Astrocyte (in vitro differentiated cells and primary cell): ENCODE measurements around the gene MAST1.

Experiments
- CTCF ChIP-seq: IDR thresholded peaks from 2 replicates; pipeline ENCODE4 v1.5.1; 2011; ENCODE audit warnings: low read depth, mild to moderate bottlenecking, inconsistent platforms, low read length, moderate library complexity; ENCODE audit not compliant: insufficient read depth
- EZH2 ChIP-seq: IDR thresholded peaks from 2 replicates; pipeline ENCODE4 v1.6.1; 2012; ENCODE audit warnings: mild to moderate bottlenecking, low read length, inconsistent platforms; ENCODE audit not compliant: insufficient read depth

GRCh38 chr19:12841094-12841493 lies 2.8 kb downstream of the MAST1 start:
- TF ChIP-seq CTCF (no peak), EZH2 (no peak)
